WTC11 (cell line): ENCODE data around the gene GRWD1. TPM values are rescaled to one million over a fixed set of nuclear protein-coding genes. Genes with fewer than 3 reads are reported as not detected.

Experiments used
- ATAC-seq: fragments of 200-7000 bp; cut with Tn5 transposase; 2 replicates; pipeline ENCODE4 v1.10.0; 2021; ENCODE audit warnings: mild to moderate bottlenecking, moderate library complexity
- CTCF ChIA-PET: fragments of 300-600 bp; sonication (Branson Sonifier 250); formaldehyde crosslinking; loops from one replicate; lab custom pipeline; 2021; ENCODE audit warnings: antibody characterized with exemption; lab: Charles Lee
- POLR2A ChIA-PET: fragments of 350-600 bp; sonication (Branson Sonifier 250); formaldehyde crosslinking; loops from one replicate; lab custom pipeline; 2021; ENCODE audit warnings: antibody characterized with exemption; lab: Charles Lee
- DNase-seq: peaks from one replicate; pipeline ENCODE4 v3.0.0; 2021; ENCODE audit warnings: low spot score
- H3K27ac Mint-ChIP-seq: 2 replicates; pipeline ENCODE4 v1.8.0; 2021; ENCODE audit warnings: mixed read lengths
- H3K27me3 Mint-ChIP-seq: 2 replicates; pipeline ENCODE4 v1.8.0; 2021; ENCODE audit warnings: low read depth, mild to moderate bottlenecking, moderate library complexity, mixed read lengths
- H3K36me3 Mint-ChIP-seq: 2 replicates; pipeline ENCODE4 v1.8.0; 2021; ENCODE audit warnings: mixed read lengths
- H3K4me1 Mint-ChIP-seq: 2 replicates; pipeline ENCODE4 v1.8.0; 2022; ENCODE audit warnings: mixed read lengths
- H3K4me3 Mint-ChIP-seq: 2 replicates; pipeline ENCODE4 v1.8.0; 2021; ENCODE audit warnings: mild to moderate bottlenecking, moderate library complexity, mixed read lengths
- H3K9me3 Mint-ChIP-seq: 2 replicates; pipeline ENCODE4 v1.8.0; 2021; ENCODE audit warnings: mixed read lengths
- ATF2 ChIP-seq: sonication (generic); formaldehyde crosslinking; IDR thresholded peaks from 2 replicates; pipeline ENCODE4 v1.8.1; 2022; ENCODE audit warnings: low read depth, missing genetic modification reagents, borderline replicate concordance
- ATF6 ChIP-seq: sonication (generic); formaldehyde crosslinking; IDR thresholded peaks from 2 replicates; pipeline ENCODE4 v1.8.1; 2023; ENCODE audit warnings: mild to moderate bottlenecking, missing genetic modification reagents
- CREB1 ChIP-seq: sonication (generic); formaldehyde crosslinking; IDR thresholded peaks from 2 replicates; pipeline ENCODE4 v1.8.0; 2023; ENCODE audit warnings: mild to moderate bottlenecking, missing genetic modification reagents
- ESRRA ChIP-seq: sonication (generic); formaldehyde crosslinking; IDR thresholded peaks from 2 replicates; pipeline ENCODE4 v1.8.1; 2022; ENCODE audit warnings: mild to moderate bottlenecking, missing genetic modification reagents, borderline replicate concordance
- FOXP1 ChIP-seq: sonication (generic); formaldehyde crosslinking; IDR thresholded peaks from 2 replicates; pipeline ENCODE4 v1.8.0; 2022; ENCODE audit warnings: missing genetic modification reagents, mild to moderate bottlenecking, moderate library complexity, borderline replicate concordance
- GTF2I ChIP-seq: fragments of 250-450 bp; sonication (Bioruptor Pico); conservative IDR thresholded peaks from 2 replicates; pipeline ENCODE4 v1.4.0; 2021; ENCODE audit warnings: mild to moderate bottlenecking
- MYBL2 ChIP-seq: sonication (generic); formaldehyde crosslinking; IDR thresholded peaks from 2 replicates; pipeline ENCODE4 v1.8.1; 2023; ENCODE audit warnings: mild to moderate bottlenecking, moderate library complexity, missing genetic modification reagents
- NFATC4 ChIP-seq: fragments of 250-450 bp; sonication (Bioruptor Pico); IDR thresholded peaks from 2 replicates; pipeline ENCODE4 v1.9.0; 2021; ENCODE audit warnings: mild to moderate bottlenecking
- NFE2L1 ChIP-seq: sonication (generic); formaldehyde crosslinking; IDR thresholded peaks from 2 replicates; pipeline ENCODE4 v1.8.1; 2023; ENCODE audit warnings: missing genetic modification reagents
- NFYB ChIP-seq: sonication (generic); formaldehyde crosslinking; conservative IDR thresholded peaks from 2 replicates; pipeline ENCODE4 v1.8.0; 2022; ENCODE audit warnings: low read depth, missing genetic modification reagents
- TP53 ChIP-seq: sonication (generic); formaldehyde crosslinking; IDR thresholded peaks from 2 replicates; pipeline ENCODE4 v1.8.1; 2023; ENCODE audit warnings: mild to moderate bottlenecking, missing genetic modification reagents
- ZBTB43 ChIP-seq: sonication (generic); formaldehyde crosslinking; IDR thresholded peaks from 2 replicates; pipeline ENCODE4 v1.8.1; 2023; ENCODE audit warnings: mild to moderate bottlenecking, missing genetic modification reagents
- ZMAT4 ChIP-seq: fragments of 250-450 bp; sonication (Bioruptor Pico); IDR thresholded peaks from 2 replicates; pipeline ENCODE4 v1.9.0; 2021; ENCODE audit warnings: mild to moderate bottlenecking
- ZNF121 ChIP-seq: sonication (generic); formaldehyde crosslinking; IDR thresholded peaks from 2 replicates; pipeline ENCODE4 v1.8.0; 2023; ENCODE audit warnings: missing genetic modification reagents
- ZNF138 ChIP-seq: sonication (generic); formaldehyde crosslinking; conservative IDR thresholded peaks from 2 replicates; pipeline ENCODE4 v1.8.1; 2022; ENCODE audit warnings: mild to moderate bottlenecking, moderate library complexity, missing genetic modification reagents
- ZNF281 ChIP-seq: sonication (generic); formaldehyde crosslinking; IDR thresholded peaks from 2 replicates; pipeline ENCODE4 v1.8.0; 2023; ENCODE audit warnings: mild to moderate bottlenecking, missing genetic modification reagents
- ZNF512 ChIP-seq: sonication (generic); formaldehyde crosslinking; IDR thresholded peaks from 2 replicates; pipeline ENCODE4 v1.8.1; 2022; ENCODE audit warnings: missing genetic modification reagents, borderline replicate concordance
- ZSCAN18 ChIP-seq: fragments of 250-450 bp; sonication (Bioruptor Pico); IDR thresholded peaks from 2 replicates; pipeline ENCODE4 v2.1.2; 2022; ENCODE audit warnings: mild to moderate bottlenecking, moderate library complexity
- total RNA-seq: library from RNA; stranded (reverse); gene quantifications from 3 replicates; pipeline ENCODE4 v1.2.3, GENCODE V29; 2021

Gene GRWD1
- total RNA-seq, 1 experiment from 2014 or later: 67.2 TPM

- peaks cover 6% of the 10 kb centered on the region for H3K4me1 Mint-ChIP-seq
- TF ChIP-seq ATF2 (CRISPR knock-in tag) (no peak), GTF2I (CRISPR knock-in tag) (no peak), MYBL2 (CRISPR knock-in tag) (no peak), ZNF512 (CRISPR knock-in tag) (no peak), ZMAT4 (no peak), ZSCAN18 (CRISPR knock-in tag) (no peak), TP53 (CRISPR knock-in tag) (no peak), ZNF281 (CRISPR knock-in tag) (no peak), FOXP1 (CRISPR knock-in tag) (no peak), NFYB (no peak), ESRRA (CRISPR knock-in tag) (no peak), ZNF121 (CRISPR knock-in tag) (no peak), ZBTB43 (CRISPR knock-in tag) (no peak), ATF6 (CRISPR knock-in tag) (no peak), NFATC4 (CRISPR knock-in tag) (no peak), ZNF138 (CRISPR knock-in tag) (no peak), NFE2L1 (CRISPR knock-in tag) (no peak), CREB1 (CRISPR knock-in tag) (no peak)
- no peak overlapping the region; the same call in 1 of the 2 replicates for H3K27ac Mint-ChIP-seq
- ChIA-PET CTCF (interaction anchor here (1.6 kb wide), 1 partner anchor 38 kb away, joined by 4 read pairs; no protein-coding TSS in a partner anchor), POLR2A (no interaction called here)
- no peak for ATAC-seq
- no peaks in the 10 kb centered on the region for H3K27me3 Mint-ChIP-seq
- H3K4me3 Mint-ChIP-seq: no peak overlapping the region
- peaks cover 37% of the 10 kb centered on the region for H3K36me3 Mint-ChIP-seq
- peaks cover 4% of the 10 kb centered on the region; the same call in 1 of the 2 replicates for H3K9me3 Mint-ChIP-seq
- no peak for DNase-seq
These were observed 17.1 kb upstream of the GRWD1 start for GRCh38 chr19:48428670-48429069.
